Measurements from ENCODE around the gene TMEM89.

GRCh38 chr3:48599509-48600285 lies 21.9 kb downstream of the TMEM89 start:
- no peak for TF ChIP-seq CTCF (conservative IDR thresholded peaks at IDR 0.05; ENCODE audit: low read depth, low read length)
- no peak for TF ChIP-seq POLR2A (IDR thresholded peaks at IDR 0.05; ENCODE audit: low read depth, low read length)
- TF ChIP-seq SMC3 (IDR thresholded peaks at IDR 0.05; ENCODE audit: low read depth, low read length) = no peak
- no peak for TF ChIP-seq CEBPB (IDR thresholded peaks at IDR 0.05; ENCODE audit: low read depth, low read length)
- no peak for TF ChIP-seq MXI1 (IDR thresholded peaks at IDR 0.05; ENCODE audit: borderline replicate concordance, low read depth, low read length)
- no peak for TF ChIP-seq BHLHE40 (IDR thresholded peaks at IDR 0.05; ENCODE audit: low read depth, low read length)
- no peak for TF ChIP-seq USF2 (IDR thresholded peaks at IDR 0.05; ENCODE audit: low read depth, low read length)
- TF ChIP-seq MAFK (IDR thresholded peaks at IDR 0.05; ENCODE audit: low read depth, low read length) = no peak
- no peak for TF ChIP-seq FOS (IDR thresholded peaks at IDR 0.05; ENCODE audit: low read depth, low read length)
- TF ChIP-seq MAZ (IDR thresholded peaks at IDR 0.05; ENCODE audit: borderline replicate concordance, low read depth, low read length) = no peak
- TF ChIP-seq ELK1 (IDR thresholded peaks at IDR 0.05; ENCODE audit: borderline replicate concordance, low read depth, low read length) = no peak
- TF ChIP-seq RAD21 (IDR thresholded peaks at IDR 0.05; ENCODE audit: low read length) = no peak
